Eye (tissue), 1 donor: ENCODE data around the gene SLC25A45.

Source experiments
- DNase-seq: peaks from one replicate; pipeline ENCODE4 v3.0.0-alpha.2; 2015

Gene SLC25A45

DNA sequence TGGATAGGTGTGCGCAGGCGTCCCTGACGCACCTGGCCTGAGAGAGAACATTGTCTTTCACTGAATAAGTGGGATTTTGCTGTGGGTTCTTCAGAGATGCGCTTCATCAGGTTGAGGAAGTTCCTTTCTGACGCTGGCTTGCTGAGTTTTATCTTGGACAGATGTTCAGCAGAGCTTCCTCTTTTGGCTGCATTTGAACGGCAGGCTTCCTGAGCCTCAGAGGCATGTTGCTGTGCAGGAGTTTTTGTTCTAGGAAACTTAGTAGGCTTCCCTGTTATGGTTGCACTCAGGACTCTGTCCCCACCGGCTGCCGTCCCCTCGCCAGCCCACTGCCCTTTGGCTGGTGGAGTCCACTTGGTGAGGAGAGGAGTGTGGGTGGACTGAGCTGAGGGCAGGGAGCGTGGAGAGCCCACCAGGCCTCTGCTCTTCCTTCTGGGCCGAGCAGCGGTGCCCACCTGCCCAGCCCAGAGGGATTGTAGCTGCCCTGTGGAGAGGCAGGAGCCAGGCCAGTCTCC lies 21.2 kb upstream of the SLC25A45 start:
- DNase-seq: no peak

DNA sequence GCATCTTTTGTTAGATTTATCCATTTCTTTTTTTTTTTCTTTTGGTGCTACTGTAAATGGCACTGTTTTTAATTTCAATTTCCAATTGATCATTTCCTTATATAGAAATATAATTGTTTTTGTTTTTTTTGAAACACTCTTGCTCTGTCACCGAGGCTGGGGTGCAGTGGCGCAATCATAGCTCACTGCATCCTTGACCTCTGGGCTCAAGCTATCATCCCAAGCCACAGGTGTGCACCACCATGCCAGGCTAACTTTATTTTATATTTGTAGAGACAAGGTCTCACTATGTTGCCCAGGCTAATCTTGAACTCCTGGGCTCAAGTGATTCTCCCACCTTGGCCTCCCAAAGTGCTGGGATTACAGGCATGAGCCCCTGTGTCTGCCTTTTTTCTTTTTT lies 20.3 kb upstream of the SLC25A45 start:
- DNase-seq: no peak

DNA sequence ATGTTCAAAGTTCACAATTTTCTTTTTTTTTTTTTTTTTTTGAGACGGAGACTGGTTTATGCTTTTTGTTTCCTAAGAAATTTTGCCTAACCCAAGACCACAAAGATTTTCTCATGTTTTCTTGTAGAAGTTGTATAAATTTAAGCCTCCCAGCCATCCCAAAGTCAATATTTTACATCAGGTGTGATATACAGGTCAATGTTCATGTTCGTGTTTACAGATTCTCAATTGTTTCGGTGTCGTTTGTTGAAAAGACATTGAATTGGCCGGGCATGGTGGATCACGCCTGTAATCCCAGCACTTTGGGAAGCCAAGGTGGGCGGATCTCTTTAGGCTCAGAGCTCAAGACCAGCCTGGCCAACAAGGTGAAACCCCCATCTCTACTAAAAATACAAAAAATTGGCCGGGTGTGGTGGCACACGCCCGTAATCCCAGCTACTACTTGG lies 19.4 kb upstream of the SLC25A45 start:
- no peak for DNase-seq

DNA sequence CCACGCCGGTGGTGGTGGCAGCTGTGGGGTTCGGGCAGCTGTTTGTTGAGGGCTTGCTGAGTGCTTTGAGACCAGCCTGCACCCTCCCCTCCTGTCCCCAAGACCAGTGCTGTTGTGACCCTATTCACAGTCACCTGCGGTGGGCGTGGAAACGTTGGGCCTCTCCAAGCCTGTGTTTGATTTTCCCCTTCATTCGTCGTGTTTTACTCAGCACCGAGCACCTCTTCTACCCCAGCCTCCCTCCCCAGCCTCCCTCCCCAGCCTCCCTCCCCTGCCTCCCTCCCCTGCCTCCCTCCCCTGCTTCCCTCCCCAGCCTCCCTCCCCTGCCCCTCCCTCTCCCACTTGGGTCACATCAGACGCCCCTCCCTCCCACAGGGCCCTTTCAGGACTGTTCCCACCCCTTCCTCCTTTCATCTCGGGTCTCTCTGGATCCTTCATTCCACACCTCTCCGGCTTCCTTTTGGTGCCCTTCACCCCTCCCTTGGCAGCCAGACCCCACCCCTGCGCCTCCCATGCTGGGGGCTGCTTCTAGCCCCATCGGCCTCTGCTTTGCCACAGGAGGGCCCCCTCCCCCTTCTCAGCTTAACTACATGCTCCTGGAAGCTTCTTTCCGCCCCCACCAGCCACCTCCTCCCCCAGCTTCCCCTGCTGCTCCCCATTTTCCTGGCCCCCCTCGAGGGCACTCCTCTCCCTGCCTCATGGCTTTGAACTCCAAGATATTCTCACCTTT lies 18.8 kb upstream of the SLC25A45 start:
- DNase-seq: no peak

DNA sequence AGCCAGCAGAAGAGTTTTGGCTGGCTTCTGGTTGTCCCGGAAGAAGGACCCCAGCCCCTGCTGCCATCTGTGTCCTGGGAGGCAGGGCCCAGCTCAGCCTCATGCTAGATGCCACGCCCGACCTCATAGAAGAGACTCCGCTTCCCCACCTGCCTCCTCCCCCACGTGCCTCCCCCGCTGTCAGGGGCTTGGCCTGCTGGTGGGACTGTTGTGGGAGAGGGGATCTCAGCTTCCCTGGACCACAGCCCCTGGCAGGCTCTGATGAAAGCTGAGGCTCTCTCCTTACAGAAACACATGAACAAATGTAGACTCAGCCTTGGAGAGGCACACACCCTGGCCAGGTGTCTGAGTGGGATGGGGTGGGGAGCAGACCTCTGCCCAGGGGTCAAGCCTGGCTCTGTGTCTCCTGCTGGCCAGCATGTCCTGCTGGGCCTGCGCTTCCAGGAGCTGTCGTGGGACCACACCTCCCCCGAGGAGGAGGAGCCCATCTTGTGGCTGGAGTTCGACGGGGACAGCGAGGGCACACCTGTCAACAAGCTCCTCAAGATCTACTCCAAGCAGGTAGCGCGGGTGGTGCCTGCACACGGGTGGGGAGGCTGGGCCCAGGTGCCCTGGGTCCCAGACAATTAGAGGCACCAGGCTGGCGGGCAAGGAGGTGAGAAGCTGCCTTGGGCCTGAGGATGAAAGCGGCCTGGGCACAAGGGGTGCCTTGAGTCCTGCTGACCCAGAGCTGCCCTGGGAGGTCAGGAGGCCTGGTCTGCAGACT lies 18.0 kb upstream of the SLC25A45 start:
- DNase-seq: no peak

DNA sequence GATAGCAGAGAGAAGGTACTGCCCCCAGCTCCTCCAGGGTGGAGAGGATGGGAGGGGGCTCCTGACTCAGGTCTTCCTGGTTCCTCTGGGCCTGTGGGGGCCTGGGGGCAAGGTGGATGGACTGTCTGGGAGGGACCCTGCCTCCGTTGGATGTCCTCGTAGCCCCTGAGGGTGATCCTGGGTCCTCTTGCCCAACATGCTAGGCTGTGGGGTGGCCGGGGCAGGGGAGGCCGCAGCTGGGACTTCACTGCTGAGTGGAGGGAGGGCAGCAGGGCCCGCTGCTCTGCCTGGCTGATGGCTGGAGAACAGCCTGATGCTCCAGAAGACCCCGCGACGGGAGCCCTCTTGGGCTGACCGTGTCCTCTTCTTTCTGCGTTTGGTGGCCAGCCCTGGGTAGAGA lies 17.4 kb upstream of the SLC25A45 start:
- DNase-seq: no peak

DNA sequence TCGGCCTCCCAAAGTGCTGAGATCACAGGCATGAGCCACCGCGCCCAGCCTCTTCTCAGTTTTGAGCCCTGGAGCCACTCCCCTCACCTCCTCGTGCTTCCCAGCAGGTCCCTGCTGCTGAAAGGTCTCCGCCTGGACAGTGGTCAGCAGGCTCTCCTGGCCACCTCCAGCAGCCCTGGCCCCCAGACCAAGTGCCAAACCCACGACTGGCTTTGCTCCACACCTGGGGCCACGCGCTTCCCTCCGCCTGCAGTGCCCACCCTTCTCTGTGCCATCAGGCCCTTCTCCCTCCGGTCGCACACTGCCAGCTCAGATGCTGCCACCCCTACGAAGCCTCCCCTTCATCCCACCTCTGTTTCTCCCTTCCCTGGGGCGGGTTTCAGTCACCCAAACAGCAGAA lies 16.8 kb upstream of the SLC25A45 start:
- no peak for DNase-seq

DNA sequence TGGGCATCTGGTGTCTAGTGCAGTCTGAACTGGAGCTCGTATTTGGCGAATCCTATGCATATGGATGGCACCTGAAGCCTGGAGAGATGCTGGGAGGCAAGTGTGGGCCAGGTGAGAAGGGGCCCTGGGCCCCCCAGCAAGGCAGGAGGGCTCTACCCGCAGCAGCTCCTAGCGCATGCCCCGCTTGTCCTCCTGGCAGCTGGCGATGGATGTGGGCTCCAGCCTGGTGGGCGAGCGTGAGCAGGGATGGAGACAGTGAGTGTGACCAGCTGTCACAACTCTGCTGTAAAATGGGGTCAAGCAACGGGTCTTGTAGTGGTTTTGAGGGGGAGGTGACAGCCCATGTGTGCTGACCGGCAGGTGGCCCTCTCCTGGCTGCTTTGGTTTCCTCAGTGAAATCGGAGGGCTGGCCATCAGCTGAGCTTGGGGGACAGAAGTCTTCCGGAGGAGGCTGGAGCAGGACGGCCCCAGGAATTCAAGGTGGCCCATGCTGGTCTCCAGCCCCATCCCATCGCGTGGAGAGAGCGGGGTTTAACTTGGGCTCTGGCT lies 16.0 kb upstream of the SLC25A45 start:
- DNase-seq: peak; percentile 58

DNA sequence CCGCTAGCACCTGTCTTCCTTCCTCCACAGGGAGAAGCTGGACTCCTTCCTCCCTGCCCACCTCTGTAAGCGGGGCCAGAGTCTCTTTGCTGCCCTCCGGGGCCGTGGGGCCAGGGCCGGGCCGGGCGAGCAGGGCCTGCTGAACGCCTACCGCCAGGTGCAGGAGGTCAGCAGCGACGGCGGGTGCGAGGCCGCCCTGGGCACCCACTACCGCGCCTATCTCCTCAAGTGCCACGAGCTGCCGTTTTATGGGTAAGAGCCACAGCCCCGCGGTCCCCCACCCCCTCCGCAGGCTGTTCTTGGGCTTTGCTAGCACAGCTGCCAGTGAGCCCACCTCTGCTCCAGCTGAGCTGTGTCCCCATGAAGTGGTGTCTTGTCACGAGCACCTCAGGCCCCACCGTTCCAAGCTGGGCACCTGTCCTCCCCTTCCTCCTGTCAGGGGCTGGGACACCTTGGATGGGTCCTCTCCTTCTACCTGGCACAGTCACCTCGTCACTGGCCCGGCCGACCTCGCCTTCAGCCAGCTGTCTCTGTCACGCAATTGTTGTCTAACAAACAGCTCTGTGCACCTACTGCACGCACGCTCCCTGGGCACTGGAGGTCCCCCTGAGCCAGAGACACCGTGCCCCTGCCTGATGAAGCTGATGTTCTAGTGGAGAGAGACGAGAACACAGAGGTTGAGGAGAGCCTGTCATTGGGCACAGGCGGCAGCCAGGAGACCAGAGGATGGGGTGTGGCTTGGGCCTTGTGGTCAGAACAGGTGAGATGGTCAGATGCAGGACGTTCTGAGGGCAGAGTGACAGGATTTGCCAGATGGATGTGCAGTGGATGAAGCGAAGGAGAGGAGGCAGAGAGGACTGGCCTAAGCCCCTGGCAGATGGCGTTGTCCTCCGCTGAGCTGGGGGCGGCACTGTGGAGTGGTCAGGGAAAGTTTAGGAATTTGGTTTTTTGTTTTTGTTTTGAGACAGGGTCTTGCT lies 14.6 kb upstream of the SLC25A45 start:
- no peak for DNase-seq

DNA sequence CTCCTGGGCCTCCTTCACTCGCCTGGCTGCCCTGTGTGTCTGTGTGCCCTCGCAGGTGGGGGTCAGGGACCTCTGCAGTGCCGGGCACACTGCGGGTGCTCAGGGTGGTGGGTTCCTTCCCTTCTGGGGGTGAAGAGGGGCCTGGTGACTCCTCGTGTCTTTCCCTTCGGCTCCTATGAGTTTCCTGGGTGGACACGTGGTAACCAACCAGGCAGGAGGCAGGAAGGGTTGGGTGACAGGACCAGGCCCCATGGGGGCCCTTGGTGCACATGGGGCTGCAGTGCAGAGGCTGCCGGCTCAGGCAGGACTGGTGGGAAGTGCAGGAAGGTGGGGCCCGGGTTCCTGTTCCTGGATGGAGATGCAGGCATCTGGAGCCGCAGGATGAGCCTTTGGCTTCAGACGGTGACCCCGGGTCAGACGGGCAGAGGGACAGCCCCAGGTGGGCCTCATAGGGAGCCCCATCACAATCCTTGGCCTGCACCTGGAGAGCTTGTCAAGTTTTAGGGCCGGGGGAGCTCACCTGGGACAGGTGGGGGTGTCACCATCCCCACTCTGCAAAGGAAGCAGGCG lies 13.6 kb upstream of the SLC25A45 start:
- no peak for DNase-seq

DNA sequence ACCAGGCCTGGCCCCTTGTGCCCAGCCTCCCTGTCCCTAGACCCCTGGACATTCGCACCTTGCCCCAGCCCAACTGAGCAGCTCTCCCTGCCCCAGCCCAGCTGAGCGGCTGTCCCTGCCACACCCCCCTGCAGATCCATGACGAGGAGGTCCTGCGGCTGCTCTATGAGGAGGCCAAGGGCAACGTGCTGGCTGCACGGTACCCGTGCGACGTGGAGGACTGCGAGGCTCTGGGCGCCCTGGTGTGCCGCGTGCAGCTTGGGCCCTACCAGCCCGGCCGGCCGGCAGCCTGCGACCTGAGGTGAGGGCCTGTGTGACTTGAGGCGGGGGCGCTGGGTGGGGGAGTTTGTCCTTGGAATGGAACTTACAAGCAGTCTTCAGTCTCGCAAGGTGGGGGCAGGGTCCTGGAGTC lies 11.7 kb upstream of the SLC25A45 start:
- no peak for DNase-seq

DNA sequence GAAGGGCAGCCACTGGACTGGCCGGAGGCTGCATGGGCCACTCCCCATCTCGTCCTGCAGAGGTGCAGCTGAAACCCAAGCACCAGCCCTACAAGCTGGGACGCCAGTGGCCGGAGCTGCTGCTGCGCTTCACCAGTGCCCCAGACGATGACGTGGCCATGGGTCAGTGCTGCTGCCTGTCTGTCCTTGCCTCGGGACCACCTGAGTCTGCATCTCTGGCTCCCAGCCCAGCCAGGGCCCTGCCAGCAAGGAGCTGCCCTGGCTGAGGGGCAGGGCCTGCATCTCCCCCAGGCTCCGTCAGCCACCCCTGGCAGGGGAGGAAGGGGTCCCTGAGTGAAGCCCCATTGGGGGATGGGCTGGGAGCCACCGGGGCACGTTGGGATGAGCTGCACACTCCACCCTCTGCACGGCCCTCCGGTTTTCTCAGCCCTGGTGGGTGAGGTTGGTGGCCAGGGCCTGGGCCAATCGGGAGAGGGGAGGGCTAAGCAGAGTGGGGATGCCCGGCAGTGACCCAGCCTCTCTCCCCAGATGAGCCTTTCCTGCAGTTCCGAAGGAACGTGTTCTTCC lies 11.2 kb upstream of the SLC25A45 start:
- no peak for DNase-seq

DNA sequence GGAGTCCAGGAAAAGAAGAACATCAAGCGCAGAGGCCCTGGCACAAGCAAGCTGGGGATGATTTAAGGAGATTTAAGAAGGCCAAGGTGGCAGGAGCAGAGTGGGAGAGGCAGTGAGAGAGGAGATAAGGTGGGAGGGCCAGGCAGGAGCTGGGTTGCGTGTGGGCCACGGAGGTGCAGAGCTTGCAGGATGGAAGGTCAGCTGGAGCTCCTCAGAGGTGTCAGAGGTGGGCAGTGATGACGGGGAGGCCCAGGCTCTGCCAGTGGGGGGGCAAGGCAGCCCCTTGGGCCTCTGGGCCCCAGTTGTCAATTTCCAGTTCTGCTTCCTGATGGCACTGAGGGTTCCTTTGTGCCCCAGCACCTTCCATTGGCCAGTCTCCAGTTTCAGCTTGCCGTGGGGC lies 10.5 kb upstream of the SLC25A45 start:
- no peak for DNase-seq

DNA sequence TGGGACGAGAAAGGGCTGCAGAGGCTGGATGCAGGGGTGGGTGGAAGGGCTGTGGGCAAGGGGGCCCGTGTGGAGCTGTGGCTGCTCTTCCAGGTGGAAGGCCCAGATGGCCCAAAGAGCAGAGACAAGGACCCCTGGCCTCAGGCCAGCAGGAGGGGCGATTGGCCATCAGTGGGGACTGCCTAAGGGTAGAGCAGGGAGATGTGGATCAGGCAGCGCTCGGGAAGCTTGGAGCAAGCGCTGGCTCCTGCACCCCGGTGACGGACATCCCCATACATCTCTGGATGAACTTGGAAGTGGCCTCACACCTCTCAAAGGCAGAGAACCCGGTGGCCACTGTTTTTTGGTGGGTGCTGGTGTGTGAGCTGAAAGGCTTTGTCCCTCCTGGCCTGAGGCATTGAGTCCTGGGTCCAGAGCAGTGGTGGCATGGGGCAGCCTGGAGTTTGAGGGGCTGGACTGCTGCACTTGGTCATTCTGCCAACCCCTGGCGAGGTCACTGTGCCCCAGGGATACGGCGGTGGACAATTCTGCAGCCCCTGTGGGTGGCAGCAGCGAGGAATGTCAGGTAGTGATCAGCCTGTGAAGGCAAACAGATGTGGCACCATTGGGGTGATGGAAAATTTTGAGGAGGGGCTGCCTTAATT lies 9.9 kb upstream of the SLC25A45 start:
- no peak for DNase-seq

DNA sequence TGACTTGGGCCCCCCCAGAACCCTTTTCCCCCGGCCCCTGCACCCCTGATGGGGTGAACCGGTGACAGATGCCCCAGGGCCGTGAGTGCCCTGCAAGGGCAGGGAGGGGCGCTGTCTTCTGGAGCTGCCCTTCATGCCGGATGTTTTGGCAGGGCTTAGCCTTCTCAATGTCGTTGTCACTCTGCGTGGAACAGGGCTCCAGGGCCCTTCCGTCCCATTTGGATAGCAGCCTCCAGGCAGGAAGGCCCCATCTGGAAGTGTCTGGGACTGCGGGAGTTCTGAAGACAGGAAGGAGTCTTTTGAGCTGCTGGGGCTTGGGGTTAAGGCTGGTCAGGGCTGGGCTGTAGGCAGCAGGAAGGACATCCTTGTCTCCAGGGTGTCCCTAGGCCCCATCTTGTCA lies 8.6 kb upstream of the SLC25A45 start:
- DNase-seq: peak; percentile 29

DNA sequence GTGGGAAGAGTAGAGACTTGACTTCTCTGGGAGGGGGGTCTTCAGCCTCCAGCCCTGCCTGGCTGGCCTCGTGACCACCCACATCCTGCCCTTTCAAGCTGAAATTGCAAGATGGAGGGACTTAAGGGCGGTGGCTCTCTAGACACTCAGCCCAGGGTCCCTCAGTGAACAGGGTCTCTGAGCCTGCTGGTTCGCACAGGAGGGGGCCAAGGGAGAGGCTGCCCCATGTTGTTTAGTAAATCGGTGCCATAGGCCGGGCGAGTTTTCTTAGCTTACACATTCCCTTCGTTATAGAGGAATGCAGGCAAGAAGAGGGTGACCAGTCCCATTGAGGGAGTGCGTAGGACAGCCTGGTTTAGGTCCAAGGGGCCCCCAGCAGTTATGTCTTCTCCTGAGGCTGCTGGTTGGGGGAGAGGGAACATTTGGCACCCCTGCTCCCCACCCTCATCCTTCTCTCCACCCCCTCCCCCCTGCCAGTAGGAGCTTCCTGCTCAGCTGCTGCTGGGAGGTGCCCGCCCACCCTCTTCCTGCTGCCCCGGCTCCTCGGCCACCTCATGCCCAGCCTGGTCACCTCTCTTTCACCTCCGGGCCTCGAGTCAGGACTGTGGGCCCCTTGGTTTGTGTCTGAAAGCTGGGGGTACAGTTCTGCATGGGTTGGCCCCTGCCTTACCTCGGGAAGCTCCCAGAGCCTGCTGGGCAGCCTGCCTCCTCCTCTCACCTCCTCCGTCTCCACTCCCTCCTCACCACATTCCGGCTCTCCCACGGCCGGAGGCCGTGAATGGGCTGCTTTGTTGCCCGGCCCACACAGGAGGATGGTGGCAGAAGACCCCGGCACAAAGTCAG lies 7.9 kb upstream of the SLC25A45 start:
- DNase-seq: no peak

DNA sequence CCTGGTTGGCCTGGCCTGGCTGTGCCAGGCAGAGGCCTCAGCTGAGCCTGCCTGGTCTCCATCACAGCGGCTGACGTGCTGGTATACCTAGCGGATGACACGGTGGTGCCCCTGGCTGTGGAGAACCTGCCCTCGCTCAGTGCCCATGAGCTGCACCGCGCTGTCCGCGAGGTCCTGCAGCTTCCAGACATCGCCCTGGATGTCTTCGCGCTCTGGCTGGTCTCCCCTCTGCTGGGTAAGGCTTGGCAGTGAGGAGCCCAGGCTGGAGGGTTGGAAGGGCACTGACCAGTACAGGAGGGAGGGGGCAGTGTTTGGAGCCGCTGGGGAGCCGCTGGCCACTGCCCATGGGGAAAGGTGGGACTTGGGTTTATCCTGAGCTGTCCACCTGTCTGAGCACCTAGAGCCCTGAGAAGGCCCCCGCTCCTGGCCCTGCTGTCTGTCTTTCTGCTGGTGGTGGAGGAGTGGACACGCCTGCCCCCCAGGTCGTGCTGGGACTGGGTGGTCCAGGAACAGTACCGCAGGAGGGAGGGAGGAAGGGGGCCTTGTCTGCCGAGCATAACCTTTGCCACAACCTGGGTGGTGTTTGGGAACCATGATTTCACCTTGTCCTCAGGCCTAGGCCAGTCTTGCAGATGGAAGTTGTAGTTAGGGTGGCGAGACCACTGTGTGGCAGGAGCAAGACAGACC lies 7.0 kb upstream of the SLC25A45 start:
- DNase-seq: no peak

DNA sequence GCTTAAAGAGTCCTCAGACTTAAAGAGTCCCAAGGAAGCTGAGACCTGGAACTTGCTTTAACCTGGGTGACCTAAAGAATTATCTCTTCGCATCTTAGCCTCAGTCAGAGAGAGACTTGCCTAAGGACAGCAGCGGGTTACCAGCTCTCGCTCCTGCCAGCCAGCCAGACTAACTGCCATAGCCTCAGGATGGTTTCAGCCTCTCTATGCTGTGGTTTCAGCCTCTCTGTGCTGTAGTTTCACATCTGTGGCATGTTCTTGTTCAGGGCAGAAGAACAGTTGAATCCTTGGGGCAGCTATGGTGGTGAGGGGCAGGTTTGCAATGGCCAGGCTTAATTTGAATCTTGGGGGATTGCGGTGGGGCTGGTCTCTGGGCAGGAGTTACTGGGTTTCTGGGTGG lies 6.3 kb upstream of the SLC25A45 start:
- no peak for DNase-seq

DNA sequence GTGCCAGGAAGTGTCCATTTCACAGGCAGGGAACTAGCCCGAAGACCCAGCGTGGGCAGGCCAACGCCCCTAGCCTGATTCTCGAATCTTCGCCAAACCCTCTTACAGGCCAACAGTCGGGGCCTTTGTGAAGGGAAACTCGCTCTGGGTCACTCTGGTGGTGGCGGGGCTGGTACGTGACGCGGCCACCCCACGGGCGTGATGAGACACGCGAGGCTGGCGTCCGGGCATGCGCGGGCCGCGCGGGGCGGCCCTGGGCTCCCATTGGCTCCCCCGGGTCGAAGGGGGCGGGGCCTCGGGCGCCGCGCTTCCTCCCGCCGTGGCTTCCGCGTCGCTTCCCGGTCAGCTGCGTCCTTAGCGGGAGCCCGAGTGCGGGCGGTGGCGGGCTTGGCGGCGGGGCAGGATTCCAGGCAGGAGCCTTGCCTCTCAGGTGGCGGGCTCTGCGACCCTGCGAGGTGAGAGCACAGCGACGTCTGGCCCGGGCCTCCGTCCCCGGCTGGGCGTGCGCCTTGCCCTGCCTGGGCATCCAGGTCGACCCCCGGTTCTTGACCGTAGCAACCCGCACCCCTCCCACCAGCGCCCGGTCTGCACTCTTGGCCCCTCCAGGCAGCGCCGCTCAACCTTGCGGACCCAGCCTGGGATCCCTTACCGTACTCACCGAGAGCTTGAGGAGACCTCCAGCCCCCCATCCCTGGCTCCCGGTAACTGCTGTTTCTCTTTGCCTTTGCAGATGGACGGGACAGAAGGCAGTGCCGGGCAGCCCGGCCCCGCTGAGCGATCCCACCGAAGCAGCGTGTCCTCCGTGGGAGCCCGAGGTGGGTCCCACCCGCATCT lies 4.1 kb upstream of the SLC25A45 start, which contains the start of gene FRMD8:
Gene FRMD8 (plus strand): TSS at position 331 of the 834 bp plus-strand sequence. CDS start 400 bp downstream, at position 731.
- DNase-seq: peak; percentile 93
